Activated CD4-positive, alpha-beta T cell treated with anti-CD3 and anti-CD28 coated beads, Interleukin-2, amount 10 ng/mL, durations not matched to agents 24 days and 14 days (primary cell): ENCODE data around the gene AK2. TPM values are rescaled to one million over a fixed set of nuclear protein-coding genes. Genes with fewer than 3 reads are reported as not detected.

Source experiments
- DNase-seq: peaks from one replicate; pipeline ENCODE4 v3.0.0; 2022
- H3K27ac Mint-ChIP-seq: one replicate; pipeline ENCODE4 v1.8.0; 2022; ENCODE audit warnings: mild to moderate bottlenecking, mixed read lengths
- H3K27me3 Mint-ChIP-seq: one replicate; pipeline ENCODE4 v1.8.0; 2022; ENCODE audit warnings: mixed read lengths
- H3K36me3 Mint-ChIP-seq: one replicate; pipeline ENCODE4 v1.8.0; 2022; ENCODE audit warnings: low read depth, mild to moderate bottlenecking, mixed read lengths
- H3K4me1 Mint-ChIP-seq: one replicate; pipeline ENCODE4 v1.8.0; 2021; ENCODE audit warnings: mixed read lengths
- H3K4me3 Mint-ChIP-seq: one replicate; pipeline ENCODE4 v1.8.0; 2022; ENCODE audit warnings: mild to moderate bottlenecking, moderate library complexity, mixed read lengths
- H3K9me3 Mint-ChIP-seq: one replicate; pipeline ENCODE4 v1.8.0; 2021; ENCODE audit warnings: mixed read lengths
- intact Hi-C: fragments of 100-400 bp; cut with micrococcal nuclease; formaldehyde crosslinking; loops from one replicate; pipeline ENCODE4 v1.15.1; 2023
- total RNA-seq: library from RNA; stranded (reverse); gene quantifications from 2 replicates; pipeline ENCODE4 v1.2.3, GENCODE V29; 2022

AK2 gene
- total RNA-seq, 1 donor from 2014 or later, result 424 TPM

GRCh38 chr1:33045814-33046213, 9.1 kb upstream of the AK2 start:
- Mint-ChIP-seq H3K36me3 (peaks cover 2% of the 10 kb centered on the region), H3K27me3 (peaks cover 5% of the 10 kb centered on the region), H3K4me3 (no peak overlapping the region), H3K9me3 (no peaks in the 10 kb centered on the region), H3K27ac (peak overlapping the region; percentile 35), H3K4me1 (peaks cover 16% of the 10 kb centered on the region)
- intact Hi-C loops, result no loop called here
- DNase-seq, result peak; percentile 59

- intact Hi-C loops, result no loop called here
- peaks cover 4% of the 10 kb centered on the region for H3K27me3 Mint-ChIP-seq
- H3K4me3 Mint-ChIP-seq, result no peak overlapping the region
- H3K36me3 Mint-ChIP-seq, result no peaks in the 10 kb centered on the region
- no peaks in the 10 kb centered on the region for H3K9me3 Mint-ChIP-seq
- no peak for DNase-seq
- H3K4me1 Mint-ChIP-seq, result peaks cover 12% of the 10 kb centered on the region
- H3K27ac Mint-ChIP-seq, result no peak overlapping the region
Observed at GRCh38 chr1:33045246-33045645, 8.6 kb upstream of the AK2 start.

DNA sequence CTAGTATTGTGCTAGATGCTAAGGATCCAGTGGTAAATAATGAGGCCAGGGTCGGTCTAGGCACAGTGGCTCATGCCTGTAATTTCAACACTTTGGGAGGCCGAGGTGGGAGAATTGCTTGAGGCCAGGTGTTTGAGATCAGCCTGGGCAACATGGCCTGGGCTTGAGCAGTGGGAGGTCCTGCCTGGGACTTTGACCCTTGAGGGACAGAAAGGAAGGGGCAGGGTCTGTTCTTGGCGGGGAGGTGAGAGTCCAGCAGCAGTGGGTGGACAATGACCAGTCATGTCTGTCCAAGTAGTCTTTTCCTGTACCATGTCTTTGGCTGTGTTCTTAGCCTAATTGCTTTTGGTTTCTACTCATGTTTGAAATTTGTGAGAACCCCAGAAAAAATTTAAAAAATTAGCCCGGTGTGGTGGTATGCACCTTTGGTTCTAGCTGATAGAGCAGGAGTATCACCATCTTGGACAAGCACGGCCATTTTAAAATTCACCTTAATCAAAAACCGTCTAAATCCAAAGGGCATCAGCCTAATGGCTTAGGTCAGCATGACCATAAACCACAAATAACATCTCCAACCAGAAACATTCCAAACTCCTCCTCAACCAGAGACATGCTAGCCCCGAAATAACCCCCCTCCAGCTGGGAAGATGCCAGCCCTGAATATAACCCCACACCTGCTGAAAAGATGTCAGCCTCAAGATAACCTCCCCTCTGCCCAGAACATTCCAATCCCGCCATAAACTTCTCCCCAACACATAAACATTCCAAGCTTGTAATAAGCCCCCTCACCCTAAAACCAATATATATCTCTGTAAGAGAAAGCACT, 6.8 kb upstream of the AK2 start:
- Mint-ChIP-seq H3K36me3 (no peaks in the 10 kb centered on the region), H3K4me3 (no peak overlapping the region), H3K4me1 (peaks cover 13% of the 10 kb centered on the region), H3K27ac (no peak overlapping the region), H3K9me3 (peaks cover 1% of the 10 kb centered on the region), H3K27me3 (peaks cover 4% of the 10 kb centered on the region)
- intact Hi-C loops, result no loop called here
- no peak for DNase-seq

- no peaks in the 10 kb centered on the region for H3K36me3 Mint-ChIP-seq
- intact Hi-C loops, result no loop called here
- no peak overlapping the region for H3K4me3 Mint-ChIP-seq
Observed at GRCh38 chr1:33042831-33043230, 6.1 kb upstream of the AK2 start.

GRCh38 chr1:33041026-33041425, 4.3 kb upstream of the AK2 start:
- DNase-seq, result no peak
- intact Hi-C loops, result no loop called here
- H3K4me1 Mint-ChIP-seq, result peaks cover 18% of the 10 kb centered on the region

More at GRCh38 chr1:33042831-33043230, 6.1 kb upstream of the AK2 start:
- peaks cover 13% of the 10 kb centered on the region for H3K4me1 Mint-ChIP-seq
- peaks cover 4% of the 10 kb centered on the region for H3K27me3 Mint-ChIP-seq
- DNase-seq, result no peak
- H3K9me3 Mint-ChIP-seq, result peaks cover 4% of the 10 kb centered on the region
- no peak overlapping the region for H3K27ac Mint-ChIP-seq

DNA sequence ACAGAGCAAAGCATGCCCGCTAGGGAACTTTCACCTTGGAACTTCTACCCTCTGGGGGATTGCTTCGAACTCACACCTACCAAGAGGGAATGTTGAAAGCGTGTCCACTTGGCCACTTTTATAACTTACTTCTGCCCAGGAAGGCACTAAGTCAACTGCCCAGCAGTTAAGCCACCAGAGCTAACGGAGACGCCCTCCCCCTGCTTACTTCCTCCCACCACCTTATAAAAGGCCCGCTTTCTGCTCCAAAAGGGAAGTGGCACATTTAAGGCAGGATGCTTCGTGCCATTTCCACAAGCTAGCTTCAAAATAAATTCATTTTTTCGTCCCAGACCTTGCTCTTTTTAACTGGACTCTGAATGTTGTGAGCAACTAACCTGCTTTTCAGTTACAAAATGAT, 3.2 kb upstream of the AK2 start:
- intact Hi-C loops, result loop anchor here (5.0 kb wide), 1 partner anchor 223 kb away; the partner anchor contains the start of genes S100PBP and YARS1
- no peak for DNase-seq
- peaks cover 8% of the 10 kb centered on the region for H3K9me3 Mint-ChIP-seq
- H3K27me3 Mint-ChIP-seq, result peaks cover 4% of the 10 kb centered on the region
- no peak overlapping the region for H3K4me3 Mint-ChIP-seq
- H3K27ac Mint-ChIP-seq, result no peak overlapping the region
- H3K36me3 Mint-ChIP-seq, result peaks cover 17% of the 10 kb centered on the region
- H3K4me1 Mint-ChIP-seq, result peaks cover 20% of the 10 kb centered on the region

More at GRCh38 chr1:33041026-33041425, 4.3 kb upstream of the AK2 start:
- Mint-ChIP-seq H3K27me3 (peaks cover 4% of the 10 kb centered on the region), H3K36me3 (peaks cover 11% of the 10 kb centered on the region), H3K4me3 (no peak overlapping the region), H3K27ac (no peak overlapping the region), H3K9me3 (peaks cover 8% of the 10 kb centered on the region)

DNA sequence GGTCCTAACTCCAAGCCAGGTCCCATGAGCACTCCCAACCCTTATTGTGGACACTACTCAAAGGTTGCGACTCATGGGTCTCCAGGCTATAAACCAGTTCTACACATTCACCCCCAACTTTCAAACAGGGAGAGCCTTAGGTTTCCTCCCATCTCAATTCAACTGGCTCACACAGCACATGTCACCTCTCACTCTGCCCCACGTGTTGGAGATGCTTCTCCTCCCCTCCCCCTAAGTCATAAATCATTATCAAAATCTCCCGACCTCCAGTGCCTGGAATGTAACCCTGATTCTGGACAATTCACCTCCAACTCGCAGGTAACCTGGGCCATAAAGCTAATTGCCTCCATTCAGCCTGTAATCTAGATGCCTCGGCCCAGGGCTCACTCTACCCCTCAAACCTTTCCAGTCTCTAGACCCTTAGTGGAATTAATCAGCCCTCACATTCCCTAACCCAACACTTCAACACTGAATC, 595 bp downstream of the AK2 start:
- Mint-ChIP-seq H3K4me3 (peak overlapping the region; percentile 90), H3K9me3 (peaks cover 8% of the 10 kb centered on the region), H3K36me3 (peaks cover 45% of the 10 kb centered on the region), H3K27ac (peak overlapping the region; percentile 94), H3K4me1 (peaks cover 50% of the 10 kb centered on the region), H3K27me3 (no peaks in the 10 kb centered on the region)
- intact Hi-C loops, result loop anchor here (1.0 to 5.0 kb wide), 6 partner anchors 11 to 219 kb away; partner anchors contain the start of genes RNF19B, S100PBP and YARS1
- DNase-seq, result peak; percentile 67

- peaks cover 68% of the 10 kb centered on the region for H3K4me1 Mint-ChIP-seq
- peaks cover 73% of the 10 kb centered on the region for H3K36me3 Mint-ChIP-seq
- no peak overlapping the region for H3K27ac Mint-ChIP-seq
Observed at GRCh38 chr1:33032126-33032869, 4.4 kb downstream of the AK2 start.

GRCh38 chr1:33031506-33031905, 5.2 kb downstream of the AK2 start:
- Mint-ChIP-seq H3K9me3 (no peaks in the 10 kb centered on the region), H3K36me3 (peaks cover 70% of the 10 kb centered on the region), H3K4me3 (no peak overlapping the region), H3K27ac (no peak overlapping the region), H3K27me3 (no peaks in the 10 kb centered on the region), H3K4me1 (peaks cover 64% of the 10 kb centered on the region)
- DNase-seq, result no peak
- intact Hi-C loops, result no loop called here

More at GRCh38 chr1:33032126-33032869, 4.4 kb downstream of the AK2 start:
- Mint-ChIP-seq H3K9me3 (peaks cover 4% of the 10 kb centered on the region), H3K27me3 (no peaks in the 10 kb centered on the region), H3K4me3 (peak overlapping the region; percentile 29)
- no peak for DNase-seq
- intact Hi-C loops, result no loop called here

- Mint-ChIP-seq H3K4me1 (peaks cover 68% of the 10 kb centered on the region), H3K36me3 (peaks cover 70% of the 10 kb centered on the region), H3K27ac (peak overlapping the region; percentile 30), H3K27me3 (no peaks in the 10 kb centered on the region), H3K4me3 (no peak overlapping the region), H3K9me3 (no peaks in the 10 kb centered on the region)
- DNase-seq, result no peak
- intact Hi-C loops, result no loop called here
Observed at GRCh38 chr1:33030575-33030974, 6.1 kb downstream of the AK2 start.

DNA sequence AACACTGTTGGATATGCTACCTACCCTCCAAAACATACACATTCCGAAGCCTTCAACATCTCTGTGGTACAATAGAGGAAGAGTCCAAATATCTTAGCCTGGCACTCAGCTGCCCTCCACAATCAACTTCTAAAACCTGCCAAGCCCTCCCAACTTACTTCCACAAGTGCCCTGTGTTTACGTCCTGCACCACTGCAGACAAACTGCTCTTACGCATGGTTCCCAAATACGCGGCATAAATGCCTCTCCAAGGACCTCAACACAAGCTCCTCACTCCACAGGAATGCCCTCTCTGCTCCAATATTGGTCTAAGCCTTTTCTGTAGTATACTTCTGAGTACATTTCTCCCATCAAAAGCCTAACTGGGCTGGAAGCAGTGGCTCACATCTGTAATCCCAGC, 6.8 kb downstream of the AK2 start:
- peaks cover 67% of the 10 kb centered on the region for H3K4me1 Mint-ChIP-seq
- H3K9me3 Mint-ChIP-seq, result no peaks in the 10 kb centered on the region
- H3K4me3 Mint-ChIP-seq, result no peak overlapping the region
- H3K27ac Mint-ChIP-seq, result peak overlapping the region; percentile 10
- intact Hi-C loops, result no loop called here
- H3K36me3 Mint-ChIP-seq, result peaks cover 68% of the 10 kb centered on the region
- no peak for DNase-seq
- H3K27me3 Mint-ChIP-seq, result no peaks in the 10 kb centered on the region

DNA sequence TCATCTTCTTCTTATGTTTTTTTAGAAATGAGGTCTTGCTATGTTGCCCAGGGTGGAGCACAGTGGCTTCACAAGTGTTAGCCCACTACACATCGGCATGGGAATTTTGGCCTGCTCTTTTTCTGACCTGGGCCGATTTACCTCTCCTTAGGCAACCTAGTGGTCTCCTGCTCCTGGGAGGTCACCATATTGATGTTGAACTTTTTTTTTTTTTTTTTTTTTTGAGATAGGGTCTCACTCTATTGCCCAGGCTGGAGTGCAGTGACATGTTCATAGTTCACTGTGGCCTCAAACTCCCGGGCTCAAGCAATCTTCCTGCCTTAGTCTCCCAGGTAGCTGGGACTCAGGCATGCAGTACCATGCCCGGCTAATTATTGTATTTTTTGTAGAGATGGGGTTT, 7.5 kb downstream of the AK2 start:
- DNase-seq, result no peak
- H3K27ac Mint-ChIP-seq, result no peak overlapping the region
- H3K4me1 Mint-ChIP-seq, result peaks cover 66% of the 10 kb centered on the region
- intact Hi-C loops, result no loop called here
- no peaks in the 10 kb centered on the region for H3K27me3 Mint-ChIP-seq
- peaks cover 65% of the 10 kb centered on the region for H3K36me3 Mint-ChIP-seq
- H3K9me3 Mint-ChIP-seq, result no peaks in the 10 kb centered on the region
- H3K4me3 Mint-ChIP-seq, result no peak overlapping the region

DNA sequence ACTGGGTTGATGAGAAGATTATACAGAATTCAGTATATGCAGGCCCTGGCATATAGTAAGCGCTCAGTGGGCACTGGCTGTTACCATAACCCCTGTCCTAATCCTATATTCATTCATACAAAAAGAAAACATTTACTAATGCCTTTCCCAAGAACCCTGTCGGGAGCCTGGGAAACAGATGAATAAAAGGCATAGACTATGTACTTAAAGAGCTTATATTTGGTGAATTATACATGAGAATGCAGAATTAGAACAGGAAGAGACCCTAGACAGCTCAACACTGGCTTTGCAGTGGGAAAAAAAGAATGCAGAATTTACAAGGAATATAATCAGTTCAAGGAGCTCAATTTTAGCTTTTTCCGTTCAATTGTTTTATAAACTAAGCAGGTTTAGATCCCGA, 10.9 kb downstream of the AK2 start:
- intact Hi-C loops, result loop anchor here (1.0 kb wide), 1 partner anchor 11 kb away; the partner anchor contains the start of gene AK2
- DNase-seq, result no peak
- no peaks in the 10 kb centered on the region for H3K9me3 Mint-ChIP-seq
- peaks cover 71% of the 10 kb centered on the region for H3K36me3 Mint-ChIP-seq
- peak overlapping the region; percentile 41 for H3K27ac Mint-ChIP-seq
- peaks cover 47% of the 10 kb centered on the region for H3K4me1 Mint-ChIP-seq
- no peaks in the 10 kb centered on the region for H3K27me3 Mint-ChIP-seq
- H3K4me3 Mint-ChIP-seq, result no peak overlapping the region

- Mint-ChIP-seq H3K27me3 (no peaks in the 10 kb centered on the region), H3K4me3 (no peak overlapping the region), H3K4me1 (peaks cover 43% of the 10 kb centered on the region), H3K36me3 (peaks cover 73% of the 10 kb centered on the region), H3K9me3 (no peaks in the 10 kb centered on the region), H3K27ac (peak overlapping the region; percentile 85)
- DNase-seq, result no peak
- intact Hi-C loops, result loop anchor here (1.0 kb wide), 1 partner anchor 11 kb away; the partner anchor contains the start of gene AK2
Observed at GRCh38 chr1:33025180-33025569, 11.5 kb downstream of the AK2 start.
